AG04449 (cell line): ENCODE results near the gene PLEKHG7.

Experiments
- CTCF ChIA-PET: fragments of 350-600 bp; formaldehyde crosslinking; extraction: SDS; loops from one replicate; lab custom pipeline; 2021; ENCODE audit warnings: antibody characterized with exemption; lab: Yijun Ruan, JAX
- POLR2A ChIA-PET: fragments of 400-600, 350-600 bp; formaldehyde crosslinking; extraction: SDS; loops from one replicate; lab custom pipeline; 2020; ENCODE audit warnings: antibody characterized with exemption, inconsistent platforms; lab: Yijun Ruan, JAX
- DNase-seq: peaks from one replicate; pipeline ENCODE4 v3.0.0-alpha.2; 2010; ENCODE audit warnings: low read depth, low spot score
- H3K4me3 ChIP-seq: 2 replicates; pipeline ENCODE4 v1.5.1; 2011; ENCODE audit warnings: low read depth, mild to moderate bottlenecking, control low read depth, low read length
- CTCF ChIP-seq: IDR thresholded peaks from one replicate; pipeline ENCODE4 v1.5.1; 2011; ENCODE audit warnings: mild to moderate bottlenecking, moderate library complexity, low read length, control low read depth, inconsistent platforms; ENCODE audit not compliant: insufficient read depth; ENCODE audit errors: missing control alignments

PLEKHG7 gene

GRCh38 chr12:92735131-92735721, 32.4 kb downstream of the PLEKHG7 start:
- TF ChIP-seq CTCF, result no peak
- peak; percentile 78 for DNase-seq
- no peak overlapping the region for H3K4me3 ChIP-seq
- POLR2A ChIA-PET, result interaction anchor here (1.0 kb wide), 1 partner anchor 10 kb away, joined by 4 read pairs; no protein-coding TSS in a partner anchor
- CTCF ChIA-PET, result no interaction called here

- ChIA-PET POLR2A (no interaction called here), CTCF (no interaction called here)
- no peak for DNase-seq
- no peak overlapping the region for H3K4me3 ChIP-seq
- no peak for TF ChIP-seq CTCF
Measured at GRCh38 chr12:92736605-92737004, 33.8 kb downstream of the PLEKHG7 start.

- POLR2A ChIA-PET, result no interaction called here
- no peak overlapping the region for H3K4me3 ChIP-seq
- CTCF ChIA-PET, result interaction anchor here (0.7 to 1.1 kb wide), 2 partner anchors 13 to 19 kb away, joined by 3 read pairs; no protein-coding TSS in a partner anchor
- TF ChIP-seq CTCF, result no peak
- DNase-seq, result no peak
Measured at GRCh38 chr12:92737855-92738850, 35.4 kb downstream of the PLEKHG7 start.

GRCh38 chr12:92739113-92739512, 36.3 kb downstream of the PLEKHG7 start:
- no peak overlapping the region for H3K4me3 ChIP-seq
- POLR2A ChIA-PET, result no interaction called here
- CTCF ChIA-PET, result no interaction called here
- no peak for TF ChIP-seq CTCF
- no peak for DNase-seq

GRCh38 chr12:92740411-92740810, 37.6 kb downstream of the PLEKHG7 start:
- no peak overlapping the region for H3K4me3 ChIP-seq
- TF ChIP-seq CTCF, result no peak
- POLR2A ChIA-PET, result no interaction called here
- CTCF ChIA-PET, result interaction anchor here (1.0 kb wide), 1 partner anchor 17 kb away, joined by 3 read pairs; no protein-coding TSS in a partner anchor
- DNase-seq, result no peak

- H3K4me3 ChIP-seq, result no peak overlapping the region
- no peak for DNase-seq
- ChIA-PET POLR2A (no interaction called here), CTCF (no interaction called here)
- no peak for TF ChIP-seq CTCF
Measured at GRCh38 chr12:92743026-92743425, 40.2 kb downstream of the PLEKHG7 start.
